WTC11 (cell line): ENCODE measurements around the gene KIF3B. TPM values are rescaled to one million over a fixed set of nuclear protein-coding genes. Genes with fewer than 3 reads are reported as not detected.

Experiments used
- ATAC-seq: fragments of 200-7000 bp; cut with Tn5 transposase; 2 replicates; pipeline ENCODE4 v1.10.0; 2021; ENCODE audit warnings: mild to moderate bottlenecking, moderate library complexity
- CTCF ChIA-PET: fragments of 300-600 bp; sonication (Branson Sonifier 250); formaldehyde crosslinking; loops from one replicate; lab custom pipeline; 2021; ENCODE audit warnings: antibody characterized with exemption; lab: Charles Lee
- POLR2A ChIA-PET: fragments of 350-600 bp; sonication (Branson Sonifier 250); formaldehyde crosslinking; loops from one replicate; lab custom pipeline; 2021; ENCODE audit warnings: antibody characterized with exemption; lab: Charles Lee
- DNase-seq: peaks from one replicate; pipeline ENCODE4 v3.0.0; 2021; ENCODE audit warnings: low spot score
- H3K27ac Mint-ChIP-seq: 2 replicates; pipeline ENCODE4 v1.8.0; 2021; ENCODE audit warnings: mixed read lengths
- H3K27me3 Mint-ChIP-seq: 2 replicates; pipeline ENCODE4 v1.8.0; 2021; ENCODE audit warnings: low read depth, mild to moderate bottlenecking, moderate library complexity, mixed read lengths
- H3K36me3 Mint-ChIP-seq: 2 replicates; pipeline ENCODE4 v1.8.0; 2021; ENCODE audit warnings: mixed read lengths
- H3K4me1 Mint-ChIP-seq: 2 replicates; pipeline ENCODE4 v1.8.0; 2022; ENCODE audit warnings: mixed read lengths
- H3K4me3 Mint-ChIP-seq: 2 replicates; pipeline ENCODE4 v1.8.0; 2021; ENCODE audit warnings: mild to moderate bottlenecking, moderate library complexity, mixed read lengths
- H3K9me3 Mint-ChIP-seq: 2 replicates; pipeline ENCODE4 v1.8.0; 2021; ENCODE audit warnings: mixed read lengths
- ARID4B ChIP-seq: sonication (generic); formaldehyde crosslinking; IDR thresholded peaks from 2 replicates; pipeline ENCODE4 v1.8.0; 2023; ENCODE audit warnings: missing genetic modification reagents, mild to moderate bottlenecking, borderline replicate concordance
- CREM ChIP-seq: sonication (generic); formaldehyde crosslinking; IDR thresholded peaks from 2 replicates; pipeline ENCODE4 v1.8.1; 2022; ENCODE audit warnings: mild to moderate bottlenecking, missing genetic modification reagents, moderate library complexity
- EMX1 ChIP-seq: fragments of 250-450 bp; sonication (Bioruptor Pico); IDR thresholded peaks from 2 replicates; pipeline ENCODE4 v1.8.0; 2021; ENCODE audit warnings: mild to moderate bottlenecking
- ETV6 ChIP-seq: sonication (generic); formaldehyde crosslinking; IDR thresholded peaks from 2 replicates; pipeline ENCODE4 v1.8.1; 2022; ENCODE audit warnings: mild to moderate bottlenecking, missing genetic modification reagents
- JUN ChIP-seq: sonication (generic); formaldehyde crosslinking; IDR thresholded peaks from 2 replicates; pipeline ENCODE4 v1.8.0; 2023; ENCODE audit warnings: mild to moderate bottlenecking, missing genetic modification reagents
- MYBL2 ChIP-seq: sonication (generic); formaldehyde crosslinking; IDR thresholded peaks from 2 replicates; pipeline ENCODE4 v1.8.1; 2023; ENCODE audit warnings: mild to moderate bottlenecking, moderate library complexity, missing genetic modification reagents
- NFE2L1 ChIP-seq: sonication (generic); formaldehyde crosslinking; IDR thresholded peaks from 2 replicates; pipeline ENCODE4 v1.8.1; 2023; ENCODE audit warnings: missing genetic modification reagents
- NFYB ChIP-seq: sonication (generic); formaldehyde crosslinking; conservative IDR thresholded peaks from 2 replicates; pipeline ENCODE4 v1.8.0; 2022; ENCODE audit warnings: low read depth, missing genetic modification reagents
- RELA ChIP-seq: sonication (generic); formaldehyde crosslinking; IDR thresholded peaks from 2 replicates; pipeline ENCODE4 v1.8.1; 2022; ENCODE audit warnings: missing genetic modification reagents, mild to moderate bottlenecking, borderline replicate concordance
- RORB ChIP-seq: fragments of 250-450 bp; sonication (Bioruptor Pico); IDR thresholded peaks from 2 replicates; pipeline ENCODE4 v1.9.0; 2021; ENCODE audit warnings: mild to moderate bottlenecking
- TEAD4 ChIP-seq: sonication (generic); formaldehyde crosslinking; IDR thresholded peaks from 2 replicates; pipeline ENCODE4 v1.8.0; 2022; ENCODE audit warnings: mild to moderate bottlenecking, missing genetic modification reagents
- ZNF121 ChIP-seq: sonication (generic); formaldehyde crosslinking; IDR thresholded peaks from 2 replicates; pipeline ENCODE4 v1.8.0; 2023; ENCODE audit warnings: missing genetic modification reagents
- ZNF232 ChIP-seq: sonication (generic); formaldehyde crosslinking; IDR thresholded peaks from 2 replicates; pipeline ENCODE4 v1.8.0; 2022; ENCODE audit warnings: mild to moderate bottlenecking, missing genetic modification reagents
- total RNA-seq: library from RNA; stranded (reverse); gene quantifications from 3 replicates; pipeline ENCODE4 v1.2.3, GENCODE V29; 2021
- TF ChIP-seq, protein P1 (sequence below): fragments of 250-450 bp; sonication (Bioruptor Pico); conservative IDR thresholded peaks from 2 replicates; pipeline ENCODE4 v1.9.0; 2021; ENCODE audit warnings: mild to moderate bottlenecking
- TF ChIP-seq, protein P2 (sequence below): sonication (generic); formaldehyde crosslinking; IDR thresholded peaks from 2 replicates; pipeline ENCODE4 v1.8.1; 2022; ENCODE audit warnings: mild to moderate bottlenecking, missing genetic modification reagents, moderate library complexity, borderline replicate concordance

The KIF3B gene
- total RNA-seq, 1 experiment from 2014 or later, result 21.5 TPM

DNA sequence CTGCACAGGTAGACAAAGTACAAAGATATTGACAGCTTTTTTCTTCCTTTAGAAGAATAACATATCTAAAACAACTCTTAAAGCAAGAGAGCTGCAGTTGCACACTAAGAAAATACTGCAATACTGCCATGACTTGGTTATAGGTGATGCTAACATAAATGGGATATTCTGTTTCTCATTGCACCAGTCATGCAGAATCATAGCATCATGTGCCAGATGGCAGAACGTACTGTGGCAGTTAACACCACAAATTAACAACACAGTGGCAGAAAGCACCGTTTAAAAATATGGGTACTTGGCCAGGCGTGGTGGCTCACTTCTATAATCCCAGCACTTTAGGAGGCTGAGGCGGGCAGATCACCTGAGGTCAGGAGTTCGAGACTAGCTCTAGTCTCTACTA is 88.1 kb downstream of the KIF3B start:
- TF ChIP-seq NFYB, result no peak
- TF ChIP-seq RELA (CRISPR knock-in tag), result no peak
- TF ChIP-seq JUN (CRISPR knock-in tag), result no peak
- TF ChIP-seq MYBL2 (CRISPR knock-in tag), result no peak
- TF ChIP-seq ZNF121 (CRISPR knock-in tag), result no peak
- TF ChIP-seq, protein P1, sequence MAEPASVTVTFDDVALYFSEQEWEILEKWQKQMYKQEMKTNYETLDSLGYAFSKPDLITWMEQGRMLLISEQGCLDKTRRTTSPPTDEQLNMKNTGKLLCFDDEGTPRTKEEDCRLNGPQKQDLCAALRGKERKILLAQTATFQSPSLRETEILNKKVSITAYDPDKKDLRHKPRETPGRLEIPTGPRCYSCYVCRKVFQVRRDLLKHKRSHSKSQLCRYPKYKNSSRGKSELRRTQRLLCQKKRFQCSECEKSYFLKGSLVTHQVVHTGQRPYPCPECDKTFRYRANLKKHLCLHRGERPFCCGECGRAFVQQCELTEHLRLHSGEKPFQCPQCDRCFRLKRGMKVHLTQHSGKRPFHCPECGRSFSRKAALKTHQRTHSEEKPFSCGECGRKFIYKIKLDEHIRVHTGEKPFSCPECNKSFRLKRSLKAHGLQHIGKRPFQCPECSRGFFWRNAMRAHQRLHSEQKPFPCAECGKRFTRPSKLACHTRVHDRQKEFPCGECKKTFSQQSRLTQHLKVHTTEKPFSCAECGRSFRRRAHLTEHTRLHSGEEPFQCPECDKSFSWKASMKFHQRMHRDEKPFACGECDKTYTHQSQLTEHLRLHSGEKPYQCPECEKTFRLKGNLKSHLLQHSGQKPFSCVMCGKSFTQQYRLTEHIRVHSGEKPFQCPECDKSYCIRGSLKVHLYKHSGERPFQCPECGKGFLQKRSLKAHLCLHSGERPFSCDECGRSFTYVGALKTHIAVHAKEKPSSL (CRISPR knock-in tag), result no peak
- no peak for TF ChIP-seq EMX1 (CRISPR knock-in tag)
- TF ChIP-seq TEAD4 (CRISPR knock-in tag), result no peak
- no peak for TF ChIP-seq CREM (CRISPR knock-in tag)
- TF ChIP-seq RORB, result no peak
- TF ChIP-seq ZNF232 (CRISPR knock-in tag), result no peak
- H3K36me3 Mint-ChIP-seq, result no peaks in the 10 kb centered on the region
- H3K4me1 Mint-ChIP-seq, result no peaks in the 10 kb centered on the region
- H3K4me3 Mint-ChIP-seq, result no peak overlapping the region
- DNase-seq (no peak), ATAC-seq (no peak)
- ChIA-PET POLR2A (no interaction called here), CTCF (no interaction called here)
- H3K27ac Mint-ChIP-seq, result no peak overlapping the region
- no peaks in the 10 kb centered on the region for H3K9me3 Mint-ChIP-seq
- peaks cover 59% of the 10 kb centered on the region for H3K27me3 Mint-ChIP-seq

- ChIA-PET CTCF (no interaction called here), POLR2A (no interaction called here)
- TF ChIP-seq ETV6 (CRISPR knock-in tag), result no peak
- no peak for TF ChIP-seq NFE2L1 (CRISPR knock-in tag)
- Mint-ChIP-seq H3K27me3 (peaks cover 51% of the 10 kb centered on the region), H3K27ac (no peak overlapping the region), H3K36me3 (no peaks in the 10 kb centered on the region), H3K4me3 (no peak overlapping the region), H3K9me3 (no peaks in the 10 kb centered on the region), H3K4me1 (no peaks in the 10 kb centered on the region)
- ATAC-seq (no peak), DNase-seq (no peak)
Observed at GRCh38 chr20:32366380-32366779, 88.9 kb downstream of the KIF3B start.

DNA sequence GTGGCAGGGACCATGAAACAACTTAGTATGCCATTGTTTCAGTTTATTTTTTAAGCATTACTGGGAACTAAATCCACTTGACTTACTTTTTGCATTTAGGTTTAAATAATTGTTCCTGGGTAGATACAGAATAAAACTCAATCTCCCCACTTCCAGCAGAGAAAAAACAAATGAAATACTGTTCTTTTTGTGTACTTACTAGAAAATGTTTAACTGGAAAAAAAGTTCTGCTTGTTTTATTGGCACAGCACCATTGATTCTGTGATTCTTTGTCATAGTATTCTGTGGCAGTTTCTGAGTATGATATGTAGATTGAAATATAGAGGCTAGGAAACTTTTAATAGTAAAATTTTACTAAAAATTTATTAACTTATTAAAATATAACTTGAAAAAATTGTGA is 90.9 kb downstream of the KIF3B start:
- ChIA-PET POLR2A (no interaction called here), CTCF (no interaction called here)
- no peaks in the 10 kb centered on the region for H3K36me3 Mint-ChIP-seq
- no peak for ATAC-seq
- no peaks in the 10 kb centered on the region for H3K4me1 Mint-ChIP-seq
- H3K27ac Mint-ChIP-seq, result no peak overlapping the region
- no peak for TF ChIP-seq MYBL2 (CRISPR knock-in tag)
- TF ChIP-seq, protein P2, sequence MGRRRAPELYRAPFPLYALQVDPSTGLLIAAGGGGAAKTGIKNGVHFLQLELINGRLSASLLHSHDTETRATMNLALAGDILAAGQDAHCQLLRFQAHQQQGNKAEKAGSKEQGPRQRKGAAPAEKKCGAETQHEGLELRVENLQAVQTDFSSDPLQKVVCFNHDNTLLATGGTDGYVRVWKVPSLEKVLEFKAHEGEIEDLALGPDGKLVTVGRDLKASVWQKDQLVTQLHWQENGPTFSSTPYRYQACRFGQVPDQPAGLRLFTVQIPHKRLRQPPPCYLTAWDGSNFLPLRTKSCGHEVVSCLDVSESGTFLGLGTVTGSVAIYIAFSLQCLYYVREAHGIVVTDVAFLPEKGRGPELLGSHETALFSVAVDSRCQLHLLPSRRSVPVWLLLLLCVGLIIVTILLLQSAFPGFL, result no peak
- no peak for DNase-seq
- H3K9me3 Mint-ChIP-seq, result no peaks in the 10 kb centered on the region
- peaks cover 32% of the 10 kb centered on the region for H3K27me3 Mint-ChIP-seq
- no peak overlapping the region for H3K4me3 Mint-ChIP-seq

DNA sequence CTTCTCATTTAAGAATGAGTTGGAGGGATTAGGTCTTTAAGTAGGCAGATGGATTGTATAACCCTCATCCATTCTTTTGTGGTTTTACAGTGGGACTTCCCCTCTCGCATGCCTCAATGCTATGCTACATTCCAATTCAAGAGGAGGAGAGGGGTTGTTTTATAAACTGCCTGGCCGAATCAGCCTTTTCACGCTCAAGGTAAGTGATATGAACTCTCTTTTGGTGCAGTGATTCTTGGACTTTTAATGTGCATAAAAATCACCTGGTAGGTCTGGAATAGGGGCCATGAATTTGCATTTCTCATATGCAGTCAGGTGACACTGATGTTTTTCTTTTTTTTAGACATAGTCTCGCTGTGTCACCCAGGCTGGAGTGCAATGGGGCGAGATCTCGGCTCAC is 91.5 kb downstream of the KIF3B start:
- H3K27ac Mint-ChIP-seq, result no peak overlapping the region
- TF ChIP-seq ARID4B (CRISPR knock-in tag), result no peak
- TF ChIP-seq, all 79 proteins: peak for 0
- ChIA-PET CTCF (no interaction called here), POLR2A (no interaction called here)
- H3K4me3 Mint-ChIP-seq, result no peak overlapping the region
- H3K4me1 Mint-ChIP-seq, result no peaks in the 10 kb centered on the region
- H3K9me3 Mint-ChIP-seq, result no peaks in the 10 kb centered on the region
- no peaks in the 10 kb centered on the region for H3K36me3 Mint-ChIP-seq
- DNase-seq, result no peak
- 0 out of 2 replicates have a peak, but pooled peaks have one; percentile 30 for ATAC-seq
- H3K27me3 Mint-ChIP-seq, result peaks cover 26% of the 10 kb centered on the region
